Naive B cell (primary cell): Measurements from ENCODE around the gene AAMDC. TPM values are rescaled to one million over a fixed set of nuclear protein-coding genes. Genes with fewer than 3 reads are reported as not detected.
A peak's percentile ranks its signal among the peaks of the same experiment; 100 is the strongest.
"Not testable (repeated sequence)": the region's sequence is repeated elsewhere in the genome, so short reads cannot be mapped to it uniquely, and the experiment has no call there.

Experiments
- ATAC-seq, 2 donors: fragments of 150-1000 bp; cut with Tn5 transposase; 2 replicates each; pipeline ENCODE4 v1.10.0; 2021; ENCODE audit warnings: low read depth in 2 of 2, mild to moderate bottlenecking in 2 of 2, moderate library complexity in 2 of 2
- DNase-seq: peaks from one replicate; pipeline ENCODE4 v3.0.0; 2022
- H3K27ac Mint-ChIP-seq, 6 donors: one replicate each; pipeline ENCODE4 v1.8.0; 2020 to 2022; ENCODE audit warnings: mild to moderate bottlenecking in 6 of 6, mixed read lengths in 6 of 6, moderate library complexity in 5 of 6, inconsistent platforms in 2 of 6
- H3K27me3 Mint-ChIP-seq, 3 donors: one replicate each; pipeline ENCODE4 v1.8.0; 2021 to 2022; ENCODE audit warnings: mixed read lengths in 3 of 3, mild to moderate bottlenecking in 1 of 3
- H3K36me3 Mint-ChIP-seq, 2 donors: one replicate each; pipeline ENCODE4 v1.8.0; 2020 to 2022; ENCODE audit warnings: mixed read lengths in 2 of 2, inconsistent platforms in 1 of 2, mild to moderate bottlenecking in 1 of 2
- H3K4me1 Mint-ChIP-seq, 3 donors: one replicate each; pipeline ENCODE4 v1.8.0; 2020 to 2022; ENCODE audit warnings: mixed read lengths in 3 of 3, inconsistent platforms in 1 of 3, mild to moderate bottlenecking in 1 of 3, moderate library complexity in 1 of 3
- H3K4me3 Mint-ChIP-seq, 8 donors: one replicate each; pipeline ENCODE4 v1.8.0; 2020 to 2022; ENCODE audit warnings: mild to moderate bottlenecking in 8 of 8, mixed read lengths in 8 of 8, moderate library complexity in 8 of 8, inconsistent platforms in 2 of 8
- H3K9me3 Mint-ChIP-seq, 7 donors: one replicate each; pipeline ENCODE4 v1.8.0; 2020 to 2022; ENCODE audit warnings: mixed read lengths in 7 of 7, mild to moderate bottlenecking in 5 of 7, inconsistent platforms in 2 of 7, moderate library complexity in 1 of 7
- polyA plus RNA-seq, 6 donors: library from polyadenylated mRNA; unstranded; fragments of 300-500 nt; fragmentation: Illumina TruSeq; gene quantifications; one replicate each; pipeline ENCODE4 v1.2.3, GENCODE V29; 2021; ENCODE audit warnings: low read depth in 6 of 6

The AAMDC gene
- polyA plus RNA-seq, 6 donors from 2014 or later: 8.6 to 19.1 (median 14.9) TPM

- Mint-ChIP-seq H3K27ac (no peak overlapping the region), H3K9me3 (no peaks in the 10 kb centered on the region), H3K27me3 (no peaks in the 10 kb centered on the region), H3K36me3 (peaks cover 5 to 14% of the 10 kb centered on the region in 2 donors), H3K4me3 (no peak overlapping the region), H3K4me1 (no peaks in the 10 kb centered on the region)
- DNase-seq: no peak
- no peak for ATAC-seq
Observed at GRCh38 chr11:77908835-77909234, 87.9 kb downstream of the AAMDC start.

GRCh38 chr11:77909277-77909676 is 88.3 kb downstream of the AAMDC start:
- peak overlapping the region in 1 of 6 donors; percentile 66 for H3K27ac Mint-ChIP-seq
- no peak overlapping the region for H3K4me3 Mint-ChIP-seq
- no peaks in the 10 kb centered on the region for H3K4me1 Mint-ChIP-seq
- H3K36me3 Mint-ChIP-seq: peaks cover under 1 to 14% of the 10 kb centered on the region in 2 donors
- DNase-seq: no peak
- no peaks in the 10 kb centered on the region for H3K27me3 Mint-ChIP-seq
- no peaks in the 10 kb centered on the region for H3K9me3 Mint-ChIP-seq
- no peak for ATAC-seq

- not testable (repeated sequence) for H3K4me3 Mint-ChIP-seq, H3K4me1 Mint-ChIP-seq, H3K9me3 Mint-ChIP-seq, ATAC-seq, H3K27me3 Mint-ChIP-seq, DNase-seq
- Mint-ChIP-seq H3K27ac (peak overlapping the region in 1 of 6 donors; percentile 49), H3K36me3 (peaks cover 0 to 14% of the 10 kb centered on the region in 2 donors)
Observed at GRCh38 chr11:77910828-77911227, 89.9 kb downstream of the AAMDC start.

GRCh38 chr11:77913608-77914306 is 92.8 kb downstream of the AAMDC start:
- DNase-seq, H3K27ac Mint-ChIP-seq, H3K9me3 Mint-ChIP-seq, H3K4me3 Mint-ChIP-seq, H3K4me1 Mint-ChIP-seq, H3K27me3 Mint-ChIP-seq, ATAC-seq: not testable (repeated sequence)
- peaks cover 0 to 17% of the 10 kb centered on the region in 2 donors for H3K36me3 Mint-ChIP-seq

GRCh38 chr11:77914307-77914791 is 93.4 kb downstream of the AAMDC start:
- not testable (repeated sequence) for DNase-seq, H3K27me3 Mint-ChIP-seq, H3K9me3 Mint-ChIP-seq, H3K4me1 Mint-ChIP-seq, ATAC-seq, H3K27ac Mint-ChIP-seq, H3K4me3 Mint-ChIP-seq
- H3K36me3 Mint-ChIP-seq: peaks cover 0 to 13% of the 10 kb centered on the region in 2 donors

- H3K4me1 Mint-ChIP-seq, ATAC-seq, DNase-seq, H3K9me3 Mint-ChIP-seq, H3K27me3 Mint-ChIP-seq, H3K27ac Mint-ChIP-seq, H3K4me3 Mint-ChIP-seq, H3K36me3 Mint-ChIP-seq: not testable (repeated sequence)
Observed at GRCh38 chr11:77917713-77918112, 96.8 kb downstream of the AAMDC start.

Other genes with a start within 250 kb of the AAMDC start
- 1 to 10 TPM in 2 of 6 donors, under 1 TPM in 4; 0.36 to 2.0 (median 0.73) TPM for gene AQP11, start 231.2 kb upstream of the AAMDC start, polyA plus RNA-seq
- gene CLNS1A, start 183.3 kb upstream of the AAMDC start, polyA plus RNA-seq: 100 to 1,000 TPM in 5 of 6 donors, 10 to 100 TPM in 1; 95.3 to 196 (median 155) TPM
- 10 to 100 TPM; 15.1 to 52.2 (median 36.3) TPM for gene RSF1, start 422 bp upstream of the AAMDC start, polyA plus RNA-seq
- gene INTS4, start 173.5 kb downstream of the AAMDC start, polyA plus RNA-seq: 10 to 100 TPM; 33.3 to 71.6 (median 38.1) TPM
- under 1 TPM in 1 of 6 donors, not detected in 5; 0.38 TPM for gene KCTD14, start 202.1 kb downstream of the AAMDC start, polyA plus RNA-seq
- gene THRSP, start 242.7 kb downstream of the AAMDC start, polyA plus RNA-seq: not detected